NK-92 (cell line): ENCODE data around the gene GPATCH3.
A peak's percentile ranks its signal among the peaks of the same experiment; 100 is the strongest.
"Not testable (repeated sequence)": the region's sequence is repeated elsewhere in the genome, so short reads cannot be mapped to it uniquely, and the experiment has no call there.

Experiments used
- DNase-seq: peaks from one replicate; lab custom pipeline; 2025; ENCODE audit not compliant: unreplicated experiment; lab: John Stamatoyannopoulos, UW

GPATCH3 gene

GRCh38 chr1:26900001-26900814, at the start of gene GPATCH3:
Gene GPATCH3 (minus strand): TSS chr1:26900467. CDS start chr1:26900442, 25 bp downstream.
- DNase-seq: no peak

- DNase-seq: no peak
Observed at GRCh38 chr1:26949926-26950319, 49.7 kb upstream of the GPATCH3 start.

GRCh38 chr1:26949266-26949925, 49.1 kb upstream of the GPATCH3 start:
- DNase-seq: no peak

- not testable (repeated sequence) for DNase-seq
Observed at GRCh38 chr1:26948725-26949057, 48.4 kb upstream of the GPATCH3 start.

GRCh38 chr1:26946270-26946669, 46.0 kb upstream of the GPATCH3 start:
- no peak for DNase-seq

GRCh38 chr1:26945728-26946127, 45.5 kb upstream of the GPATCH3 start:
- DNase-seq: no peak

- no peak for DNase-seq
Observed at GRCh38 chr1:26945138-26945537, 44.9 kb upstream of the GPATCH3 start.

- no peak for DNase-seq
Observed at GRCh38 chr1:26942656-26943055, 42.4 kb upstream of the GPATCH3 start.

- DNase-seq: no peak
Observed at GRCh38 chr1:26941311-26941710, 41.0 kb upstream of the GPATCH3 start.

GRCh38 chr1:26938659-26939025, 38.4 kb upstream of the GPATCH3 start:
- DNase-seq: no peak

- no peak for DNase-seq
Observed at GRCh38 chr1:26938004-26938658, 37.9 kb upstream of the GPATCH3 start.

GRCh38 chr1:26936823-26937222, 36.6 kb upstream of the GPATCH3 start:
- DNase-seq: no peak

GRCh38 chr1:26932531-26932930, 32.3 kb upstream of the GPATCH3 start:
- DNase-seq: no peak

GRCh38 chr1:26923711-26924110, 23.4 kb upstream of the GPATCH3 start:
- no peak for DNase-seq

GRCh38 chr1:26922901-26923300, 22.6 kb upstream of the GPATCH3 start:
- DNase-seq: no peak

- no peak for DNase-seq
Observed at GRCh38 chr1:26922431-26922729, 22.1 kb upstream of the GPATCH3 start.

- DNase-seq: peak; percentile 77
Observed at GRCh38 chr1:26921540-26922430, 21.5 kb upstream of the GPATCH3 start, which contains the start of gene NUDC. Gene NUDC (plus strand): TSS chr1:26921743. CDS start chr1:26921849, 106 bp downstream.

GRCh38 chr1:26921126-26921539, 20.9 kb upstream of the GPATCH3 start:
- no peak for DNase-seq

- DNase-seq: no peak
Observed at GRCh38 chr1:26915204-26915842, 15.1 kb upstream of the GPATCH3 start.

- DNase-seq: no peak
Observed at GRCh38 chr1:26913754-26914619, 13.7 kb upstream of the GPATCH3 start, which contains the start of gene NR0B2. Gene NR0B2 (minus strand): TSS chr1:26913975. CDS start chr1:26913940, 35 bp downstream.
